ENCODE data around the gene GRM4.
"Not testable (repeated sequence)": the region's sequence is repeated elsewhere in the genome, so short reads cannot be mapped to it uniquely, and the experiment has no call there.

DNA sequence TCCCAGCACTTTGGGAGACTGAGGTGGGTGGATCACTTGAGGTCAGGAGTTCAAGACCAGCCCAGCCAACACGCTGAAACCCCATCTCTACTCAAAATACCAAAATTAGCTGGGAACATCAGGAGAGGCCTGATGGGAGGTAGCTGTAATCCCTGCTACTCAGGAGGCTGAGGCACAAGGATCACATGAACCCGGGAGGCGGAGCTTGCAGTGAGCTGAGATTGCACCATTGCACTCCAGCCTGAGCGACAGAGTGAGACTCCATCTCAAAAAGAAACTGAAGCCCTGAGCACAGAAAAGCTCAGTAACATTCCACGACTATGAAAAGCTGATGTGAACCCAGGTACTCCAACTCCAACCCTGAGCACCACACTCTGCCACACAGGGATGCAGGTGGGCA lies 103.9 kb downstream of the GRM4 start:
- not testable (repeated sequence) for TF ChIP-seq CTCF (IDR thresholded peaks at IDR 0.05; ENCODE audit: insufficient read depth, low read length, poor library complexity, severe bottlenecking); EZH2phosphoT487 (conservative IDR thresholded peaks at IDR 0.05; ENCODE audit: low read length)

Data from SU-DHL-6 (cell line).